K562 (cell line): ENCODE measurements around the gene CD3D.
A peak's percentile ranks its signal among the peaks of the same experiment; 100 is the strongest.

ENCODE experiments used
- CREB1 ChIP-seq, 2 experiments: sonication (generic) in 1 of 2; formaldehyde crosslinking in 1 of 2; IDR thresholded peaks; 2 replicates each; pipeline versions ENCODE4 v1.6.1 to v1.8.0; 2012 to 2022; ENCODE audit warnings: inconsistent platforms in 1 of 2, mild to moderate bottlenecking in 1 of 2, missing genetic modification reagents in 1 of 2, moderate library complexity in 1 of 2
- ELF1 ChIP-seq: fragments of 200-800 bp; sonication (Bioruptor generic); IDR thresholded peaks from 2 replicates; pipeline ENCODE4 v1.6.1; 2016; ENCODE audit warnings: missing genetic modification characterization, missing compliant biosample characterization
- FOXA1 ChIP-seq: fragments of 450-650 bp; IDR thresholded peaks from 2 replicates; pipeline ENCODE4 v1.6.1; 2016; ENCODE audit warnings: mild to moderate bottlenecking, borderline replicate concordance
- FOXK1 ChIP-seq: sonication (generic); formaldehyde crosslinking; IDR thresholded peaks from 2 replicates; pipeline ENCODE4 v1.8.0; 2022; ENCODE audit warnings: missing genetic modification reagents, mild to moderate bottlenecking, borderline replicate concordance
- FOXK2 ChIP-seq, 2 experiments: fragments of 450-650 bp; IDR thresholded peaks in 1 of 2; conservative IDR thresholded peaks in 1 of 2; 2 replicates each; pipeline ENCODE4 v1.6.1; 2016; ENCODE audit warnings: low read depth in 2 of 2, mild to moderate bottlenecking in 1 of 2
- KDM1A ChIP-seq, 2 experiments: fragments of 450-650 bp; IDR thresholded peaks; 2 replicates each; pipeline ENCODE4 v1.6.1; 2016; ENCODE audit warnings: mild to moderate bottlenecking in 2 of 2
- LEF1 ChIP-seq: fragments of 450-650 bp; IDR thresholded peaks from 2 replicates; pipeline ENCODE4 v1.6.1; 2016; ENCODE audit warnings: mild to moderate bottlenecking
- SUPT5H ChIP-seq: fragments of 450-650 bp; IDR thresholded peaks from 2 replicates; pipeline ENCODE4 v1.6.1; 2016
- TBP ChIP-seq: optimal IDR thresholded peaks from 2 replicates; pipeline ENCODE3; 2011; ENCODE audit warnings: low read depth, low read length, improper control_type of control experiment
- ZNF586 ChIP-seq: fragments of 450-650 bp; formaldehyde crosslinking; conservative IDR thresholded peaks from 2 replicates; pipeline ENCODE4 v1.4.0; 2020; ENCODE audit warnings: mild to moderate bottlenecking, moderate library complexity
- ZSCAN32 ChIP-seq: fragments of 450-650 bp; formaldehyde crosslinking; IDR thresholded peaks from 2 replicates; pipeline ENCODE4 v1.4.0; 2020; ENCODE audit warnings: mild to moderate bottlenecking, moderate library complexity

- no peak for TF ChIP-seq ZNF586 (CRISPR knock-in tag)
- no peak for TF ChIP-seq FOXK1 (CRISPR knock-in tag)
- no peak for TF ChIP-seq LEF1
- TF ChIP-seq TBP, result no peak
- no peak for TF ChIP-seq KDM1A (IDR thresholded peaks at IDR 0.05)
- no peak for TF ChIP-seq ELF1 (tag)
- no peak for TF ChIP-seq CREB1 (IDR thresholded peaks at IDR 0.05)
- no peak for TF ChIP-seq CREB1 (CRISPR knock-in tag; IDR thresholded peaks at IDR 0.05)
- no peak for TF ChIP-seq FOXK2 (conservative IDR thresholded peaks at IDR 0.05 in 1 of 2, IDR thresholded peaks at IDR 0.05 in 1 of 2; ENCODE audit: low read depth in 2 of 2)
- no peak for TF ChIP-seq FOXA1
- peak; percentile 48 for TF ChIP-seq SUPT5H
- no peak for TF ChIP-seq ZSCAN32 (CRISPR knock-in tag)
Measured at GRCh38 chr11:118375978-118376377, 33.5 kb upstream of the CD3D start.
